HCT116 (cell line): ENCODE data around the gene ABCC1. TPM values are rescaled to one million over a fixed set of nuclear protein-coding genes. Genes with fewer than 3 reads are reported as not detected.

Source experiments
- ATAC-seq: fragments of 200-7000 bp; cut with Tn5 transposase; 2 replicates; pipeline ENCODE4 v1.9.1; 2020; ENCODE audit warnings: mild to moderate bottlenecking, moderate library complexity
- BruUV-seq: library from RNA; stranded (reverse); fragments of 400-500 nt; replicated peaks from 2 replicates; lab custom pipeline; 2021; lab: Mats Ljungman, UMichigan
- CTCF ChIA-PET: fragments of 300-600 bp; sonication (Branson Sonifier 250); formaldehyde crosslinking; loops from one replicate; lab custom pipeline; 2021; ENCODE audit warnings: antibody characterized with exemption; lab: Charles Lee
- POLR2A ChIA-PET: fragments of 300-600, 350-600 bp; sonication (Branson Sonifier 250); formaldehyde crosslinking; loops from one replicate; lab custom pipeline; 2021; ENCODE audit warnings: antibody characterized with exemption; lab: Charles Lee
- RAD21 ChIA-PET, 2 experiments: fragments of 300-600 bp; sonication (Branson Sonifier 250); formaldehyde crosslinking; loops; one replicate each; lab custom pipeline; 2023; ENCODE audit warnings: low total read pairs in 2 of 2; ENCODE audit not compliant: uncharacterized antibody in 2 of 2, unreplicated experiment in 2 of 2, low non-redundant PET in 1 of 2; lab: Charles Lee
- DNase-seq: peaks from one replicate; pipeline ENCODE4 v3.0.0-alpha.2; 2010; ENCODE audit warnings: low read depth, low spot score
- H2AFZ ChIP-seq: fragments of 200-600 bp; shearing (Covaris generic), sonication (generic); 2 replicates; pipeline ENCODE4 v1.6.1; 2017; ENCODE audit warnings: low read depth, mixed run types, mixed read lengths, antibody characterized with exemption, low read length; ENCODE audit not compliant: poor library complexity, severe bottlenecking
- H3K27ac ChIP-seq: 2 replicates; pipeline ENCODE4 v1.5.1; 2012; ENCODE audit warnings: low read depth, low read length
- H3K27me3 ChIP-seq: fragments of 200-600 bp; sonication (generic); 2 replicates; pipeline ENCODE4 v1.6.1; 2016; ENCODE audit warnings: mixed run types, low read length, mixed read lengths; ENCODE audit not compliant: insufficient read depth
- H3K36me3 ChIP-seq, 2 experiments: fragments of 200-500 bp in 1 of 2; fragments of 200-600 bp in 1 of 2; sonication (Bioruptor generic) in 1 of 2; sonication (generic) in 1 of 2; 2 replicates each; pipeline versions ENCODE4 v1.5.1 to v1.6.1; 2014 to 2016; ENCODE audit warnings: low read length in 2 of 2, inconsistent platforms in 1 of 2, mixed read lengths in 1 of 2, mixed run types in 1 of 2; ENCODE audit not compliant: insufficient read depth in 2 of 2, control insufficient read depth in 1 of 2
- H3K4me1 ChIP-seq, 2 experiments: fragments of 200-600 bp in 1 of 2; sonication (generic) in 1 of 2; 2 replicates each; pipeline versions ENCODE4 v1.5.1 to v1.6.1; 2012 to 2017; ENCODE audit warnings: low read length in 2 of 2, inconsistent platforms in 1 of 2, mild to moderate bottlenecking in 1 of 2, mixed read lengths in 1 of 2, mixed run types in 1 of 2, moderate library complexity in 1 of 2; ENCODE audit not compliant: insufficient read depth in 2 of 2, control insufficient read depth in 1 of 2
- H3K4me2 ChIP-seq: fragments of 200-600 bp; sonication (generic); 2 replicates; pipeline ENCODE4 v1.6.1; 2017; ENCODE audit warnings: mixed run types, low read length, mixed read lengths
- H3K4me3 ChIP-seq, 2 experiments: fragments of 200-600 bp in 1 of 2; sonication (generic) in 1 of 2; replicated peaks in 1 of 2; 2 replicates each; pipeline ENCODE4 v1.5.1; 2011 to 2016; ENCODE audit warnings: low read length in 2 of 2, control low read depth in 1 of 2, low read depth in 1 of 2, mild to moderate bottlenecking in 1 of 2, mixed read lengths in 1 of 2, mixed run types in 1 of 2
- H3K79me2 ChIP-seq: fragments of 200-600 bp; sonication (generic); 2 replicates; pipeline ENCODE4 v1.6.1; 2017; ENCODE audit warnings: mild to moderate bottlenecking, mixed run types, low read length, moderate library complexity, mixed read lengths; ENCODE audit not compliant: insufficient read depth
- H3K9ac ChIP-seq: fragments of 200-600 bp; sonication (generic); 2 replicates; pipeline ENCODE4 v1.6.1; 2016; ENCODE audit warnings: low read length, mixed read lengths
- H3K9me2 ChIP-seq: fragments of 200-600 bp; sonication (generic), shearing (Covaris generic); 2 replicates; pipeline ENCODE4 v1.6.1; 2017; ENCODE audit warnings: mixed run types, mild to moderate bottlenecking, moderate library complexity; ENCODE audit not compliant: insufficient read depth
- H3K9me3 ChIP-seq, 2 experiments: fragments of 200-500 bp in 1 of 2; fragments of 200-600 bp in 1 of 2; sonication (Bioruptor generic) in 1 of 2; sonication (generic) in 1 of 2; 2 replicates each; pipeline ENCODE4 v1.6.1; 2014 to 2017; ENCODE audit warnings: low read length in 2 of 2, mixed read lengths in 2 of 2, inconsistent platforms in 1 of 2, low read depth in 1 of 2, mild to moderate bottlenecking in 1 of 2, mixed run types in 1 of 2, moderate library complexity in 1 of 2; ENCODE audit not compliant: control insufficient read depth in 1 of 2, insufficient read depth in 1 of 2
- H4K20me1 ChIP-seq: fragments of 200-600 bp; sonication (generic), shearing (Covaris generic); 2 replicates; pipeline ENCODE4 v1.6.1; 2017; ENCODE audit warnings: mixed run types, mild to moderate bottlenecking, moderate library complexity; ENCODE audit not compliant: insufficient read depth
- CBX3 ChIP-seq: IDR thresholded peaks from 2 replicates; pipeline ENCODE4 v1.6.1; 2012; ENCODE audit warnings: low read depth
- CEBPB ChIP-seq: IDR thresholded peaks from 2 replicates; pipeline ENCODE4 v1.6.1; 2012; ENCODE audit warnings: low read depth
- EGR1 ChIP-seq: IDR thresholded peaks from 2 replicates; pipeline ENCODE4 v1.6.1; 2012; ENCODE audit warnings: low read depth
- ELF1 ChIP-seq: IDR thresholded peaks from 2 replicates; pipeline ENCODE4 v1.6.1; 2012; ENCODE audit warnings: low read depth, borderline replicate concordance
- EZH2 ChIP-seq: fragments of 200-600 bp; sonication (generic); IDR thresholded peaks from 2 replicates; pipeline ENCODE4 v1.6.1; 2017; ENCODE audit warnings: antibody characterized with exemption, mixed run types
- EZH2phosphoT487 ChIP-seq: fragments of 200-600 bp; IDR thresholded peaks from 2 replicates; pipeline ENCODE4 v1.6.1; 2018; ENCODE audit warnings: antibody characterized with exemption, borderline replicate concordance
- FOSL1 ChIP-seq: IDR thresholded peaks from 2 replicates; pipeline ENCODE4 v1.6.1; 2012; ENCODE audit warnings: low read depth
- POLR2A ChIP-seq: IDR thresholded peaks from 2 replicates; pipeline ENCODE4 v1.7.0; 2011; ENCODE audit warnings: borderline replicate concordance; ENCODE audit not compliant: insufficient read depth, insufficient read length; ENCODE audit errors: extremely low read depth
- POLR2AphosphoS5 ChIP-seq: IDR thresholded peaks from 2 replicates; pipeline ENCODE4 v1.6.1; 2011; ENCODE audit warnings: mild to moderate bottlenecking, low read depth, low read length, moderate library complexity
- RAD21 ChIP-seq: IDR thresholded peaks from 2 replicates; pipeline ENCODE4 v1.6.1; 2012; ENCODE audit warnings: low read depth, mild to moderate bottlenecking
- SIN3A ChIP-seq: IDR thresholded peaks from 2 replicates; pipeline ENCODE4 v1.6.1; 2012; ENCODE audit warnings: low read depth
- SP1 ChIP-seq: IDR thresholded peaks from 2 replicates; pipeline ENCODE4 v1.6.1; 2012; ENCODE audit warnings: low read depth
- SRF ChIP-seq: IDR thresholded peaks from 2 replicates; pipeline ENCODE4 v1.6.1; 2012; ENCODE audit warnings: low read depth
- TCF7L2 ChIP-seq: IDR thresholded peaks from 2 replicates; pipeline ENCODE4 v1.7.0; 2011; ENCODE audit warnings: borderline replicate concordance, inconsistent platforms; ENCODE audit not compliant: insufficient read depth, insufficient read length; ENCODE audit errors: extremely low read depth
- YY1 ChIP-seq: IDR thresholded peaks from 2 replicates; pipeline ENCODE4 v1.6.1; 2011; ENCODE audit warnings: low read length, low read depth, moderate library complexity, mild to moderate bottlenecking; ENCODE audit not compliant: insufficient replicate concordance; ENCODE audit errors: extremely low read depth
- ZFX ChIP-seq: fragments of 450-650 bp; IDR thresholded peaks from 2 replicates; pipeline ENCODE4 v1.6.1; 2017
- intact Hi-C: fragments of 100-400 bp; cut with micrococcal nuclease; formaldehyde crosslinking; loops from 2 replicates; pipeline ENCODE4 v1.10.0; 2022
- total RNA-seq: library from RNA; stranded (reverse); gene quantifications from one replicate; pipeline ENCODE4 v1.2.1, GENCODE V29; 2021; ENCODE audit not compliant: unreplicated experiment
- TF ChIP-seq, protein P1 (sequence below), 3 experiments: fragments of 200-600 bp in 1 of 3; sonication (generic) in 1 of 3; IDR thresholded peaks in 2 of 3; conservative IDR thresholded peaks in 1 of 3; 2 replicates each; pipeline ENCODE4 v1.5.1; 2012 to 2017; ENCODE audit warnings: low read depth in 2 of 3, low read length in 2 of 3, antibody characterized with exemption in 1 of 3, borderline replicate concordance in 1 of 3, control low read depth in 1 of 3, mild to moderate bottlenecking in 1 of 3, mixed read lengths in 1 of 3, mixed run types in 1 of 3, moderate library complexity in 1 of 3; ENCODE audit not compliant: insufficient read depth in 1 of 3
- TF ChIP-seq, protein P2 (sequence below): IDR thresholded peaks from 2 replicates; pipeline ENCODE4 v1.6.1; 2012
- TF ChIP-seq, protein P3 (sequence below): IDR thresholded peaks from 2 replicates; pipeline ENCODE4 v1.6.1; 2011; ENCODE audit warnings: mild to moderate bottlenecking, low read length, moderate library complexity; ENCODE audit not compliant: insufficient replicate concordance; ENCODE audit errors: extremely low read depth
- TF ChIP-seq, protein P4 (sequence below): IDR thresholded peaks from 2 replicates; pipeline ENCODE4 v1.6.1; 2012; ENCODE audit warnings: low read depth

ABCC1 gene
- total RNA-seq, 1 experiment from 2014 or later, result 61.9 TPM

DNA sequence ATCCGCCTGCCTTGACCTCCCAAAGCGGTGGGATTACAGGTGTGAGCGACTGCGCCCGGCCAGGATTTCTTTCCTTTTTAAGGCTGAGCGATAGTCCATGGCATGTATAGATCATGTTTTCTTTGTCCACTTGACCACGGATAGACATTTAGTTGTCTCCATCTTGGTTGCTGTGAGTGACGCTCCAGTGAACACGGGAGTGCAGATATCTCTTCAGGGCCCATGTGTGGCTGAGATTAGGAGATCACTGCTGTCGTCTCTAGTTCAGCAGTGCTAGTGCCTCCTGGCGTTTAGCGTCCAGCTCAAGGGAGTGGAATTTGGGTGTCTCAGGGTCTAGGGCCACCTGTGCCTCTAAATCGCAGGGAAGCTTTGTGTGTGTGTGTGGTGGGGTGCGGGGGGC lies 41.5 kb downstream of the ABCC1 start:
- no peak for ATAC-seq

More for the DNA sequence above, 41.5 kb downstream of the ABCC1 start:
- no peak overlapping the region for H3K9ac ChIP-seq
- no peak overlapping the region for H3K4me3 ChIP-seq
- 0 out of 2 replicates have a peak, but pooled peaks cover 5% of the 10 kb centered on the region for H4K20me1 ChIP-seq
- H3K79me2 ChIP-seq, result peaks cover 95% of the 10 kb centered on the region
- peaks cover 49 to 81% of the 10 kb centered on the region in 2 experiments for H3K4me1 ChIP-seq
- H3K27me3 ChIP-seq, result no peaks in the 10 kb centered on the region
- no peak overlapping the region for H3K4me2 ChIP-seq
- H3K36me3 ChIP-seq, result peaks cover 0 to 5% of the 10 kb centered on the region in 2 experiments; a peak in 1 of 4 replicates
- ChIA-PET POLR2A (no interaction called here), CTCF (no interaction called here), RAD21 (no interaction called here)
- H2AFZ ChIP-seq, result no peak overlapping the region
- H3K27ac ChIP-seq, result no peak overlapping the region
- DNase-seq, result no peak
- H3K9me2 ChIP-seq, result no peaks in the 10 kb centered on the region
- no TSS peak for BruUV-seq
- TF ChIP-seq, protein P1, sequence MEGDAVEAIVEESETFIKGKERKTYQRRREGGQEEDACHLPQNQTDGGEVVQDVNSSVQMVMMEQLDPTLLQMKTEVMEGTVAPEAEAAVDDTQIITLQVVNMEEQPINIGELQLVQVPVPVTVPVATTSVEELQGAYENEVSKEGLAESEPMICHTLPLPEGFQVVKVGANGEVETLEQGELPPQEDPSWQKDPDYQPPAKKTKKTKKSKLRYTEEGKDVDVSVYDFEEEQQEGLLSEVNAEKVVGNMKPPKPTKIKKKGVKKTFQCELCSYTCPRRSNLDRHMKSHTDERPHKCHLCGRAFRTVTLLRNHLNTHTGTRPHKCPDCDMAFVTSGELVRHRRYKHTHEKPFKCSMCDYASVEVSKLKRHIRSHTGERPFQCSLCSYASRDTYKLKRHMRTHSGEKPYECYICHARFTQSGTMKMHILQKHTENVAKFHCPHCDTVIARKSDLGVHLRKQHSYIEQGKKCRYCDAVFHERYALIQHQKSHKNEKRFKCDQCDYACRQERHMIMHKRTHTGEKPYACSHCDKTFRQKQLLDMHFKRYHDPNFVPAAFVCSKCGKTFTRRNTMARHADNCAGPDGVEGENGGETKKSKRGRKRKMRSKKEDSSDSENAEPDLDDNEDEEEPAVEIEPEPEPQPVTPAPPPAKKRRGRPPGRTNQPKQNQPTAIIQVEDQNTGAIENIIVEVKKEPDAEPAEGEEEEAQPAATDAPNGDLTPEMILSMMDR (IDR thresholded peaks at IDR 0.05 in 2 of 3, conservative IDR thresholded peaks at IDR 0.05 in 1 of 3; ENCODE audit: borderline replicate concordance in 1 of 3, insufficient read depth in 1 of 3, low read depth in 2 of 3, low read length in 2 of 3), result no peak
- TF ChIP-seq CBX3, result no peak
- no peak for TF ChIP-seq TCF7L2
- no peak for TF ChIP-seq SRF
- TF ChIP-seq, protein P2, sequence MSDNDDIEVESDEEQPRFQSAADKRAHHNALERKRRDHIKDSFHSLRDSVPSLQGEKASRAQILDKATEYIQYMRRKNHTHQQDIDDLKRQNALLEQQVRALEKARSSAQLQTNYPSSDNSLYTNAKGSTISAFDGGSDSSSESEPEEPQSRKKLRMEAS, result no peak
- TF ChIP-seq ZFX, result no peak
- TF ChIP-seq FOSL1, result no peak
- TF ChIP-seq POLR2A, result no peak
- TF ChIP-seq, protein P3, sequence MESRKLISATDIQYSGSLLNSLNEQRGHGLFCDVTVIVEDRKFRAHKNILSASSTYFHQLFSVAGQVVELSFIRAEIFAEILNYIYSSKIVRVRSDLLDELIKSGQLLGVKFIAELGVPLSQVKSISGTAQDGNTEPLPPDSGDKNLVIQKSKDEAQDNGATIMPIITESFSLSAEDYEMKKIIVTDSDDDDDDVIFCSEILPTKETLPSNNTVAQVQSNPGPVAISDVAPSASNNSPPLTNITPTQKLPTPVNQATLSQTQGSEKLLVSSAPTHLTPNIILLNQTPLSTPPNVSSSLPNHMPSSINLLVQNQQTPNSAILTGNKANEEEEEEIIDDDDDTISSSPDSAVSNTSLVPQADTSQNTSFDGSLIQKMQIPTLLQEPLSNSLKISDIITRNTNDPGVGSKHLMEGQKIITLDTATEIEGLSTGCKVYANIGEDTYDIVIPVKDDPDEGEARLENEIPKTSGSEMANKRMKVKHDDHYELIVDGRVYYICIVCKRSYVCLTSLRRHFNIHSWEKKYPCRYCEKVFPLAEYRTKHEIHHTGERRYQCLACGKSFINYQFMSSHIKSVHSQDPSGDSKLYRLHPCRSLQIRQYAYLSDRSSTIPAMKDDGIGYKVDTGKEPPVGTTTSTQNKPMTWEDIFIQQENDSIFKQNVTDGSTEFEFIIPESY, result no peak
- TF ChIP-seq EZH2phosphoT487, result no peak
- TF ChIP-seq, protein P4, sequence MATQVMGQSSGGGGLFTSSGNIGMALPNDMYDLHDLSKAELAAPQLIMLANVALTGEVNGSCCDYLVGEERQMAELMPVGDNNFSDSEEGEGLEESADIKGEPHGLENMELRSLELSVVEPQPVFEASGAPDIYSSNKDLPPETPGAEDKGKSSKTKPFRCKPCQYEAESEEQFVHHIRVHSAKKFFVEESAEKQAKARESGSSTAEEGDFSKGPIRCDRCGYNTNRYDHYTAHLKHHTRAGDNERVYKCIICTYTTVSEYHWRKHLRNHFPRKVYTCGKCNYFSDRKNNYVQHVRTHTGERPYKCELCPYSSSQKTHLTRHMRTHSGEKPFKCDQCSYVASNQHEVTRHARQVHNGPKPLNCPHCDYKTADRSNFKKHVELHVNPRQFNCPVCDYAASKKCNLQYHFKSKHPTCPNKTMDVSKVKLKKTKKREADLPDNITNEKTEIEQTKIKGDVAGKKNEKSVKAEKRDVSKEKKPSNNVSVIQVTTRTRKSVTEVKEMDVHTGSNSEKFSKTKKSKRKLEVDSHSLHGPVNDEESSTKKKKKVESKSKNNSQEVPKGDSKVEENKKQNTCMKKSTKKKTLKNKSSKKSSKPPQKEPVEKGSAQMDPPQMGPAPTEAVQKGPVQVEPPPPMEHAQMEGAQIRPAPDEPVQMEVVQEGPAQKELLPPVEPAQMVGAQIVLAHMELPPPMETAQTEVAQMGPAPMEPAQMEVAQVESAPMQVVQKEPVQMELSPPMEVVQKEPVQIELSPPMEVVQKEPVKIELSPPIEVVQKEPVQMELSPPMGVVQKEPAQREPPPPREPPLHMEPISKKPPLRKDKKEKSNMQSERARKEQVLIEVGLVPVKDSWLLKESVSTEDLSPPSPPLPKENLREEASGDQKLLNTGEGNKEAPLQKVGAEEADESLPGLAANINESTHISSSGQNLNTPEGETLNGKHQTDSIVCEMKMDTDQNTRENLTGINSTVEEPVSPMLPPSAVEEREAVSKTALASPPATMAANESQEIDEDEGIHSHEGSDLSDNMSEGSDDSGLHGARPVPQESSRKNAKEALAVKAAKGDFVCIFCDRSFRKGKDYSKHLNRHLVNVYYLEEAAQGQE, result no peak
- TF ChIP-seq YY1, result no peak
- no peak for TF ChIP-seq POLR2AphosphoS5
- TF ChIP-seq EZH2, result no peak
- no peak for TF ChIP-seq ELF1
- no peak for TF ChIP-seq CEBPB
- no peak for TF ChIP-seq RAD21
- TF ChIP-seq SIN3A, result no peak
- TF ChIP-seq EGR1, result no peak
- no peak for TF ChIP-seq SP1
- TF ChIP-seq, all 23 proteins: peak for 0
- no peaks in the 10 kb centered on the region for H3K9me3 ChIP-seq
- intact Hi-C loops, result no loop called here
